Sigmoid colon (tissue), 7 donors: ENCODE measurements around the gene IP6K3. TPM values are rescaled to one million over a fixed set of nuclear protein-coding genes. Genes with fewer than 3 reads are reported as not detected.

ENCODE experiments used
- DNase-seq: peaks from one replicate; pipeline ENCODE4 v3.0.0-alpha.2; 2019
- H3K27ac ChIP-seq, 4 donors: fragments of 200-600 bp; sonication (generic); one replicate each; pipeline ENCODE4 v1.5.1; 2016 to 2019; ENCODE audit warnings: mild to moderate bottlenecking in 1 of 4
- H3K27me3 ChIP-seq, 3 donors: fragments of 200-600 bp; sonication (generic); one replicate each; pipeline ENCODE4 v1.5.1; 2019; ENCODE audit warnings: mild to moderate bottlenecking in 1 of 3
- H3K36me3 ChIP-seq, 4 donors: fragments of 200-600 bp; sonication (generic); one replicate each; pipeline ENCODE4 v1.5.1; 2016 to 2019
- H3K4me1 ChIP-seq, 4 donors: fragments of 200-600 bp; sonication (generic); one replicate each; pipeline ENCODE4 v1.5.1; 2017 to 2019
- H3K4me3 ChIP-seq, 4 donors: fragments of 200-600 bp; sonication (generic); one replicate each; pipeline ENCODE4 v1.5.1; 2017 to 2019; ENCODE audit warnings: mild to moderate bottlenecking in 2 of 4, moderate library complexity in 1 of 4
- H3K9me3 ChIP-seq, 4 donors: fragments of 200-600 bp in 3 of 4; sonication (generic) in 3 of 4; one replicate each; pipeline versions ENCODE4 v1.5.1 to v1.6.1; 2013 to 2019
- CTCF ChIP-seq, 4 experiments: fragments of 450-650 bp in 3 of 4; fragments of 200-600 bp in 1 of 4; IDR thresholded peaks; one replicate each; pipeline ENCODE4 v1.5.1; 2016 to 2019; ENCODE audit warnings: antibody characterized with exemption in 4 of 4, mild to moderate bottlenecking in 3 of 4, moderate library complexity in 2 of 4
- EP300 ChIP-seq, 4 donors: sonication (generic); formaldehyde crosslinking; IDR thresholded peaks; one replicate each; pipeline ENCODE4 v1.6.1; 2017; ENCODE audit warnings: antibody characterized with exemption in 4 of 4
- POLR2A ChIP-seq, 2 donors: fragments of 450-650 bp; IDR thresholded peaks; one replicate each; pipeline ENCODE4 v1.6.1; 2016; ENCODE audit warnings: antibody characterized with exemption in 2 of 2, mild to moderate bottlenecking in 2 of 2, moderate library complexity in 2 of 2
- POLR2AphosphoS5 ChIP-seq, 4 donors: sonication (generic); formaldehyde crosslinking; IDR thresholded peaks; one replicate each; pipeline ENCODE4 v1.6.1; 2017; ENCODE audit warnings: antibody characterized with exemption in 4 of 4
- WGBS, 2 donors: extraction: QIAGEN DNeasy Blood & Tissue Kit; methylation state at CpG; one replicate each; pipeline ENCODE4 v1.1.7; 2013; 5-methylcytosine and 5-hydroxymethylcytosine counted together
- intact Hi-C: fragments of 100-400 bp; cut with DNase I; formaldehyde crosslinking; loops from one replicate; pipeline ENCODE4 v1.15.1; 2023
- polyA plus RNA-seq, 3 donors: library from polyadenylated mRNA; stranded (reverse); fragments of 200-250 nt; gene quantifications; one replicate each; pipeline ENCODE4 v1.2.3, GENCODE V29; 2013
- total RNA-seq, 4 donors: library from RNA; depleted of rRNA; stranded (reverse); fragments of >200 nt; gene quantifications; one replicate each; pipeline ENCODE4 v1.1.0, GENCODE V29; 2016
- donor health status: healthy with polysubstance abuse.
- donor health status: Bipolar disorder and iron deficiency.
- donor health status: healthy.

IP6K3 gene
- total and polyA plus RNA-seq, 7 donors = 0.46 to 10.3 (median 4.9) TPM

- TF ChIP-seq EP300 (IDR thresholded peaks at IDR 0.05) (no peak), CTCF (IDR thresholded peaks at IDR 0.05) (no peak), POLR2A (IDR thresholded peaks at IDR 0.05) (no peak), POLR2AphosphoS5 (IDR thresholded peaks at IDR 0.05) (no peak)
- intact Hi-C loops = no loop called here
- Histone ChIP-seq H3K4me3 (no peak overlapping the region), H3K27me3 (no peaks in the 10 kb centered on the region), H3K4me1 (peaks cover 0 to 40% (median 33%) of the 10 kb centered on the region in 4 donors), H3K27ac (no peak overlapping the region), H3K9me3 (no peaks in the 10 kb centered on the region), H3K36me3 (no peaks in the 10 kb centered on the region)
- WGBS, 2 donors = 85 to 91% methylated on average over 4 of the region's 4 CpGs
- no peak for DNase-seq
These were observed 2.1 kb upstream of the IP6K3 start for GRCh38 chr6:33748841-33749240.

- DNase-seq = no peak
- 92% methylated on average over 5 of the region's 5 CpGs for WGBS, 2 donors
- no peaks in the 10 kb centered on the region for H3K36me3 ChIP-seq
- intact Hi-C loops = loop anchor here (2.0 kb wide), 1 partner anchor 29 kb away; no protein-coding TSS in a partner anchor
- no peak for TF ChIP-seq EP300 (IDR thresholded peaks at IDR 0.05)
- TF ChIP-seq CTCF (IDR thresholded peaks at IDR 0.05) = no peak
- TF ChIP-seq POLR2AphosphoS5 (IDR thresholded peaks at IDR 0.05) = no peak
- TF ChIP-seq POLR2A (IDR thresholded peaks at IDR 0.05) = no peak
- peaks cover 0 to 50% (median 39%) of the 10 kb centered on the region in 4 donors for H3K4me1 ChIP-seq
- no peaks in the 10 kb centered on the region for H3K27me3 ChIP-seq
- H3K4me3 ChIP-seq = no peak overlapping the region
- H3K9me3 ChIP-seq = no peaks in the 10 kb centered on the region
- H3K27ac ChIP-seq = peak overlapping the region in 3 of 4 donors; percentile 90 to 93 (median 90)
These were observed 1.1 kb upstream of the IP6K3 start for GRCh38 chr6:33747823-33748222.

- peaks cover 0 to 50% (median 40%) of the 10 kb centered on the region in 4 donors for H3K4me1 ChIP-seq
- H3K27ac ChIP-seq = peak overlapping the region; percentile 49 to 93 (median 90)
- DNase-seq = peak; percentile 96
- H3K27me3 ChIP-seq = no peaks in the 10 kb centered on the region
- WGBS, 2 donors = 53 to 59% methylated on average over 14 of the region's 14 CpGs
- peak overlapping the region; percentile 30 to 49 (median 46) for H3K4me3 ChIP-seq
- intact Hi-C loops = loop anchor here (2.0 kb wide), 1 partner anchor 27 kb away; no protein-coding TSS in a partner anchor
- no peaks in the 10 kb centered on the region for H3K9me3 ChIP-seq
- H3K36me3 ChIP-seq = no peaks in the 10 kb centered on the region
- TF ChIP-seq CTCF (IDR thresholded peaks at IDR 0.05) = peak in 1 of 4 experiments; percentile 16
- peak; percentile 76 to 79 (median 78) for TF ChIP-seq POLR2AphosphoS5 (IDR thresholded peaks at IDR 0.05)
- no peak for TF ChIP-seq POLR2A (IDR thresholded peaks at IDR 0.05)
- TF ChIP-seq EP300 (IDR thresholded peaks at IDR 0.05) = peak; percentile 87 to 99 (median 97)
These were observed 587 bp downstream of the IP6K3 start for GRCh38 chr6:33746036-33746600.

GRCh38 chr6:33745548-33745947, 1.2 kb downstream of the IP6K3 start:
- Histone ChIP-seq H3K27me3 (no peaks in the 10 kb centered on the region), H3K4me3 (peak overlapping the region; percentile 30 to 49 (median 46)), H3K9me3 (no peaks in the 10 kb centered on the region), H3K4me1 (peaks cover 0 to 53% (median 40%) of the 10 kb centered on the region in 4 donors), H3K36me3 (no peaks in the 10 kb centered on the region), H3K27ac (peak overlapping the region; percentile 1 to 93 (median 90))
- peak in 2 of 4 donors; percentile 23 to 53 for TF ChIP-seq POLR2AphosphoS5 (IDR thresholded peaks at IDR 0.05)
- TF ChIP-seq EP300 (IDR thresholded peaks at IDR 0.05) = peak; percentile 26 to 94 (median 72)
- TF ChIP-seq CTCF (IDR thresholded peaks at IDR 0.05) = no peak
- 50 to 78% methylated on average over 7 of the region's 7 CpGs for WGBS, 2 donors
- intact Hi-C loops = loop anchor here (1.0 kb wide), 1 partner anchor 44 kb away; the partner anchor contains the start of gene LEMD2
- DNase-seq = peak; percentile 78
